LHCN-M2 (cell line): ENCODE measurements around the gene BIRC5. TPM values are rescaled to one million over a fixed set of nuclear protein-coding genes. Genes with fewer than 3 reads are reported as not detected.
"Not testable (repeated sequence)": the region's sequence is repeated elsewhere in the genome, so short reads cannot be mapped to it uniquely, and the experiment has no call there.

Experiments
- DNase-seq: peaks from one replicate; pipeline ENCODE4 v3.0.0-alpha.2; 2012; ENCODE audit warnings: low read depth
- total RNA-seq: library from RNA; depleted of rRNA; stranded (reverse); fragments of >200 nt; gene quantifications from 2 replicates; pipeline ENCODE4 v1.2.3, GENCODE V29; 2014

Gene BIRC5
- total RNA-seq, 1 experiment from 2014 or later: 192 TPM

DNA sequence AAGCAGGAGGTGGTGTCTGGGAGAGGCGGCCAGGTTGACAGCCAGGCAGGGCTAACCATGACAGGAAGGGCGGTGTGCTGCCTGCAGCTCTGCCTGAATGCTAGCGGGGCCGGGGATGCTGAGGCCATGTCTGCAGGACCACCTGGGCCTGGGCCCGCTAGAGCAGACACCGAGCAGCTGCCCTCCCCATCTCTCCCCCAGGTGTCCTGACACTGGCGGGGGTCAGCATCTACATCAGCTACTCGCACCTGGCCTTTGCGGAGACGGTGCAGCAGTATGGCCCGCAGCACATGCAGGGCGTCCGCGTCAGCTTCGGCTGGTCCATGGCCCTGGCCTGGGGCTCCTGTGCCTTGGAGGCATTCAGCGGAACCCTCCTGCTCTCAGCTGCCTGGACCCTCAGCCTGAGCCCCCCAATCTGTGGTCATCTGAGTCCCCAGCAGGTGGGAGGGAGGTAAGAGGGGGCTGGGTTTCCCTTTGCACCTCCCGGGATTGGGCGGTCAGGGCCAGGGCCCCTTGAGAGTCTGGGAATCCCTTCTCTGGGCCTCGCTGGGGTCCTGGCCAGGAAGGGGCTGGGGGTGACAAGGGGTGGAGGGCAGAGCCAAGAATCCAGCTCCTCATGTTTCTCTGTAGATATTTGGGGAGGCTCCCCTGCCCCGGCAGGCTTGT, 24.9 kb downstream of the BIRC5 start:
- no peak for DNase-seq

GRCh38 chr17:78239489-78239931, 25.5 kb downstream of the BIRC5 start:
- no peak for DNase-seq

DNA sequence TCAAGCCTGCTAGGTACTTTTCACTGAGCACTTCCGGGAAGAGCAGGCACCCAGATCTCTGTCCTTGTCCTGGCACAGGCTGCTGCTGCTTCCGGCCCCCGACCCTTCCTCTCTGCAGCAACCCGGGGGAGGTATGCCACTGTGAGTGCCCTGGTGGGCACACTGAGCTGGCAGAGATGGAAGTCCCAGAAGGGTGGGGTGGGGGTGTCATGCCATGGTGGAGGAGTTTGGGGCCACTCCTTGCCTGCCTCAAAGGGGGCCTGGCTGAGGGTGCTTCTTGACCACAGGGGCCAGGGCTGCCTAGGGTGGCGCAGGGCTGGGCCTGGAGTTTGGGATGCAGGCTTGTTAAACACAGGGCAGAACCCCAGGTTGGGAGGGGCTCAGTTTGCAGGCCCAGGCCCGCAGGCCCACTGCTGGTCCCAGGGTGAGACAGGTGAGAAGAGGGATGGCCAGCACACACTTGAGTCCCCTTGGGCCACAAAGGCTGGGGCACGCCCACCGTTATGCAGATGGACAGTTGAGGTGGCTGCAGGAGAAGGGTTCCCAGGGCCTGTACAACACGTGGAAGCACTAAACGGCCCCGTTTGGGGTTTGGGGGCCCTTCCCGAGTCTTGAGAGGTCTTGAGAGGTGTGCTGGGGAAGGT, 26.1 kb downstream of the BIRC5 start:
- DNase-seq: no peak

- no peak for DNase-seq
Observed at GRCh38 chr17:78240839-78241238, 26.8 kb downstream of the BIRC5 start.

DNA sequence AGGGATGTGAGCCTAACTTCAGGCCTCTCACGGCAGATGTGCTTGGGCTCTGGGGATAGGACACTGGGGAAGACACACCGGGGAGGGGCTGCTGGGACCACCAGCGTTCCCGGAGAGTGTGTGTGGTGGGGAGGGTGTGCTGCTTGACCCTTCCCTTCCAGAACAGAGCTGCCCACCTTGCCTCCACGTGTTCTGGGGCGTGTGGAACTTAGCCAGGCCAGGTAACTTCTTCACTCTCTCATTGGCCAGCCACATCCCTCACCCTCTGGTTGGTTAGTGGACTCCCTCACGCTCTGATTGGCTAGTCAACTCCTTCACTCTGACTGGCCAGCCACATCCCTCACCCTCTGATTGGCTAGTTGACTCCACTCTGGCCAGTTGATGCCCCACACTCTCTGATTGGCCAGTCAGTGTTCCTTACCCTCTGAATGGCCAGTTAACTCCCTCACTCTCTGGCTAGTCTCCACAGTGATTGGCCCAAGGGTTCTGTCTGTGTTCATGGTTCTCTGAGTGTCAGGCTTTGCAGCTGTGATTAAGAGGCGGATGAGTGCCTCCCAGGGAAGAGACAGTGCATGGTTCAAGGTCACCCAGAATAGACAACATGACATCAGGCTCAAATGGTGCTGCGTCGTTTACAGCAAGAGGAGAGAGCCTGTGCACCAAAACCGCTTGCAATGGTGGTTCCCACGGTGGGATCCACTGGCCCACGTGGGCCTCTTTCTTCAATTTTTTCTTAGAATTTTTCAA, 27.4 kb downstream of the BIRC5 start:
- peak; percentile 74 for DNase-seq

GRCh38 chr17:78242024-78242742, 28.1 kb downstream of the BIRC5 start:
- peak; percentile 19 for DNase-seq

- DNase-seq: no peak
Observed at GRCh38 chr17:78247304-78247703, 33.3 kb downstream of the BIRC5 start.

DNA sequence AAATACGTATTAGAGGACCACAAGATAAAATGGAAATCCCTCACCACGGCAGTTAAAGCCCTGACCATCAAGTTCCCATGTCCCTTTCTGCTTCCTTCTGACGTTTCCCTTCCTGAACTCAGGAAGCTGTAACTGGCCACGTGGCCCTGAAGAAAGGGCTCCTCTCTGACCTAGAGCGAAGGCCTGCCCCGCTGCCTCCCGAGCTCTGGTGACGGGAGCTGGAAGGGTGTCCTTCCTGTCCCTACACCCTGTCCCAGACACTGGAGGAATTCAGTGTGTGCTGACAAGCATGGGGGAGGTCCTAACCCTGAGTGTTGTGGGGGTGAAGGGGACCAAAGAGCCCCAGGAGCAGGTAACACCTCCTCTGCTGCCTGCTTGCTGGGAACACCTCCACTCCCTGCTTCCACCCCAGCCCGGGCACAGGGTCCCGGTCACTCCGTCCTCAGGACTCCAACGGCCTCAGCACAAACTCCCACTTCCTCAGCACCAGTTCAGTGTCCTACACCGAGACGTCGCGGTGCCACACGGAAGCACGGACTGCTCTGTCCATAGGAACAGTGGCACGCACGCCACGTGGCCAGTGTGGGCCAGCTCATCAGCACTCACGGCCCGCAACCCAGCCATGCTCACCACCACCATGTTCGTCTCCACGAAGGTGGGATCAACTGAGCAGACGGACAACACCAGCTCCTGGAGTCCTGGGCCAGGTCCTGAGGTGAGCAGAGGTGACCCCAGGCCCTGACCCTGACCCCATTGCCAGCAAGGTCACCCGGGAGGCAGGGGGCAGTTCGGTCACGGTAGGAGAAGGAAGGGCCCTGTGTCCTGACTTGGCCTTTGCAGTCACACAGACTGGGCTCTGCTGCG, 34.2 kb downstream of the BIRC5 start:
- no peak for DNase-seq

DNA sequence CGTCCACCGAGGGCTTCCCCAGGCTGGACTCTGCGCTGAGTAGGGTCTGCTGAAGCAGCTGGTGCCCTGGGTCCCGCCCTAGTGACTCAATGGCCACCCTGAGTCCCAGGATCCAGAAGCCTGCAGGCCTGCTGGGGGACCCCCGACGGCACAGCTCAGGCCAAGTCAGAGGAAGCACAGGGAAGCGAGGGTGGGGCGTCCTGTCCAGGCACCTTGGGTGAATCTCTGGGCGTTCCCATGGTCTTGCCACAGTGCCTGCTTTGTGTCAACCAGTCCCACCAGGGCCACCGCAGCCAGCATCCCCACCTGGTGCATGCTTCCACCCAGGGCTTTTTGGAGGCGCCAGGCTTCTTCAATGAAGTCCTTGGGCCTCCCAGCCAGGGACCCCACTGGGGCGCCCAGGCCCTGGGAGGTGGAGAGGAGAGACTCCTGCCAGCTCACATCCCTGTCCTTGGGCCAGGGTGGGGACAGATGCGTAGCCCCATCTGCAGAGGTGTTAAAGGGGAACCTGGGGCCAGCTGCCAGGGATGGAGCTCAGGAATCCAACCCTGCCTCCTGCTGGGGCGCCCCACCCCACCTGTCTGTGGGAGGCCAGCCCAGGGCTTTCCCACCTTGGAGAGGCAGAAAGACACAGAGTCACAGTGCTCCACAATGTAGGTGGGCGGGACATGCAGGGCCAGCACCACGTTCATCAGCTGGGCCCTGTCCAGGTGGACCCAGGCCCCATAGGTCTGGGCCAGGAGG, 35.2 kb downstream of the BIRC5 start:
- DNase-seq: no peak

DNA sequence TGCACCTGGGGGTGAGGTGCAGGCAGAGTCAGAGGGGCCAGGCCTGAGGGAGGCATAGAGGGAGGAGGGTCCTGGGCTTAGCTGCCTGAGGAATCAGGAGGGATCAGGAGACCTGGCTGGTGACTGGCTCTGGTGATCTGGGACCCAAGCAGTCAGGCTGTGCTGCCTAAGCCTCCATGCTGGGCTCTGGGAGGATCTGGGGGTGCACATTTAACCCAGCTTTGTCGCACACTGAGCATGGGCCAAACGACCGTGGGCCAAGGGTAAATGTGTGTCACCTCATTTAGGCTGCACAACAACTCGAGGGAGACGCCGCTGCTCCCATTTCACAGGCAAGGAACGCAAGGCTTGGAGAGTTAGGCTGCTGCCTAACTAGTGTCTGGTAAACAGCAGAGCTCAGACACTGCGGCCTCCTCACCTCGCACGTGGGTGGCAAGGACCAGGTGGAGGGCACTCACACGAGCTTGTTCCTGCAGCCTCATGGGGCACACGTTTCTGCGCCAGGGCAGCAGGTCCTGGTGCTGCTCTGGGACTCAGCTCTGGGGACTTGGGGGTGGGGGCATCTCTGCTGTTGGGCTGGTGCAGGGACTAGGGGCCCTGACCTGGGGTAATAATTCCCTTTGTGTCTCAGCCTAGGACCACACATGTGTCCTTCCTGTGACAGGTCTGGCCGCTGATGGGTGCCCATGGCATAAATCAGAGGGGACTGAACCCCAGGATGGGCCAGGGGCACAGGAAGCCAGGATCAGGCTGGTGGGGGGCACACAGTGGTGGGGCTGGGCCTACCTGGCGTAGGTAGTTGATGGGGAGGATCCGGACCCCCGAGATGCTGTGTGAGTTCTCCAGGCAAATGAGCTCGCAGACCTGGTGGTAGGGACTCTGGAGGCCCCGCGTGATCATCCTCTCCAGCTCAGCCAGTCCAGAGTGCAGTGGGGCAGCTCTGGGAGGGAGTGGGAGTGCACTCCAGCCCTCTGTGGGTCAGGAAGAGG, 36.1 kb downstream of the BIRC5 start:
- no peak for DNase-seq

DNA sequence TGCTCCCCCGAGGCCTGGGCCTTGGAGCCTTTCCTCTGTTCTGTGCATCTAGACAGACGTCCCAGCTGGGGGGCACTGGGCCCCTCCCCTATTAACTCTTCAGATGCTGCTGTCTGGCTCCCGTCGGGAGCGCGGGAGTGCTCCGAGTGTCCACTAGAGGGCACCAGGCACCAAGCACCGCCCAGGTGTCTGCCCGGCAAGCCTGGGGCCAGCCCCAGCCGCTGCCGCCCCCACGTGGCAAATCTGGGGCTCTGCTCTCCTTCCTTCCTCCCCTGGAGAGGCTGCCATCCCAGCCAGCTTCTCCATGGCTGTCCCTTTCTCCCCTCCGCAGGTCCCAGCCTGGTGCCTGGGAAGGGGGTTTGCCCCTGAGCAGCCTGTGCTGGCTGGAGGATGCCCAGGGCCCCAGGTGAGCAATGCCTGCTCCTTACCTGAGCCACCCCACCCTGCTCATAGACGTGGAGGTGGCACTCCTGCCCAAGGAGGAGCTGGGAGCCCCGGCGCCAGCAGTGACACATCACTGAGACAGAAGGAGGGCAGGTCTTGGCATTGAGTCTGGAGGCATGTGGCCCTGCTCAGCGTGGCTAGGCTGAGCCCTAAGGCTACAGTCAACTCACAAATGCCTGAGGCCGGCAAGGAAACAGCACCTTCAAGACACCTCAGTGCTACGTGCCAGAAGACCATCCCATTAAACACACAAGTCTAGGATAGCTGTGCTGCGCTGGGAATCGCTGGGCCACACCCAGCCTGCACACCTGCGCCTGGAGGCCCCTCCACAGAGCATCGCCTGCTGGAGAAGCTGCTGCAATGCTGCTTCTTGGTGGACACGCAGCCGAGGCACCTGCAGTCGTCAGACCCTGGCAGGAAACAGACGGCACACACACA, 37.1 kb downstream of the BIRC5 start:
- DNase-seq: peak; percentile 67

DNA sequence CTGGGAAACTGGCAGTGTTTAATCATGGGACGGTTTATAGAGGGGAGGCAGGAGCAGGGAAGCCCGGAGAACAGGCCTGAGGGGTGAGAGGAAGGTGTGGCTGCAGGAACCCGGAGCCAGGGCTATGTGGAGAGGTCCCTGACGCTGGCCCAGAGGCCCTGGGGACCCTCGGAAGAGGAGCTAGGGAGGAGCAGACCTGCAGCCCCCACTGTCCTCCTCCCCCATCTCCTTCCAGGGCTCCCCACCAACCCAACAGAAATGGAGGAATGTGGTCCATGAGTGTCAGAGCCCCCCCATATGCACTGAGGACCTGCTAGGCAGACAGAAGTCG, 37.7 kb downstream of the BIRC5 start:
- no peak for DNase-seq

DNA sequence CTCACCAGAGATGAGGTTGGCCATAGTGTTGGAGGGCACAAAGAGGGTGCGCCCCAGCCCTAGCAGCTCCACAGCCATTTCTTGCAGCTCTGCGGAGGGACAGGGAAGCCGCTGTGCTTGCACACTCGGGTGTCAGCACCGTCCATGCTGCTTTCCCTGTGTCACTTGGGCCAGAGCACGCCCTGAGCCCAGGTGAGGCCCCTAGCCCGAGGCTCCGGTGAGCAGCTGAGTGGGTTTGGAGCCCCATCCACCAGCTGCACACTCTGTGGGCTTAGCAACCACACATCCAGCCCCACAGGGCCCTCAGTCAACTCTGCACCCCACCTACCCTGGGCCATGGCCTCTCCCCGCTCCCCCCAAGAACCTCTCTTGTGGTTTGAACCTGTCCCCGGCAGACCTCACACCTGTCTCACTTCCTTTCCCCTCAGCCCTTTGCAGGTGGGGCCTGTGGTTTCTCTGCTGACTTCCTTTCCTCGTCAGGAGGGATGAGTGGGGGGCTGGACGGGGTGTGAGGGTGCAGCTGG, 38.1 kb downstream of the BIRC5 start:
- no peak for DNase-seq

DNA sequence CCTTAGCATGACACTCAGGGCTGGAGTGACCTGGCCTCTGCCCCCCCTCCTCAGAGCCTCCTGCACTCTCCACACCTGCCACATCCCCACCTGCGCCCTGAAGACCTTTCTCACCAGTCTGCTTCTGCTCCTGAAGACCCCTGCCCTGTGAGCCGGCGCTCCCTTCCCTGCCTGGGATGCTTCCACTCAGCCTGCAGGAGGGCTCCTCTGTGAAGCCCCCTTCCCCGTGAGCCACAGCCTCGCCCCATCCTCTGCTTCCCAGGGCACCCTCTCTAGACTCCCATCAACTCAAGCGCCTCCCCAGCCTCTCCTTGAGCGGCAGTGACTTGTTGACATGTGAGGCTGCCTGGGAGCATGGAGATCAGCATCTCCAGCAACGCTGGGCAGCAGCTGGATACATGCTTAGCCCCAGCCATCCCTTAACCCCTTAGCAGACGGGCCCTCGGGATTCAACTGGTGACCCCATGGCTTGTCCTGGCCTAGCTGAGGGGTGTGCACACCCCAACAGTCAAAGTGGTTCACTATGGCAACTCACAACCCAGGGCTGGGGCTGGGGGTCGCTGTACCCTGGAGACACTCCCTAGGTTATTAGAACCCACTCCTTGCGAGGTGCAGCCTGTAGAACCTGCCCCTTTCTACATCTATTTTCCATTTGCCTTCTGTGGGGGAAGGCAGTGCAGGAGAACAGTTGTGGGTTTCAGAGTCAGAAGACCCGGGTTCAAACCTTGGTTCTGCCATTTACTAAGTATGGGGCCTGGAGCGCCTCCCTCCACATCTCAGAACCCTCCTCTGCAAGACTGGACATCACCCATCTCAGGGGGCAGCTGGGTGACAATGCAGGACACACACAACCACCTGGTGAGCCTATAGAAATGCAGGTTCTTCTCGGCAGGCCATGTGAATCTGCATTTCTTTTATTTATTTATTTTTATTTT, 38.9 kb downstream of the BIRC5 start:
- DNase-seq: no peak

GRCh38 chr17:78253636-78253945, 39.5 kb downstream of the BIRC5 start:
- DNase-seq: not testable (repeated sequence)

DNA sequence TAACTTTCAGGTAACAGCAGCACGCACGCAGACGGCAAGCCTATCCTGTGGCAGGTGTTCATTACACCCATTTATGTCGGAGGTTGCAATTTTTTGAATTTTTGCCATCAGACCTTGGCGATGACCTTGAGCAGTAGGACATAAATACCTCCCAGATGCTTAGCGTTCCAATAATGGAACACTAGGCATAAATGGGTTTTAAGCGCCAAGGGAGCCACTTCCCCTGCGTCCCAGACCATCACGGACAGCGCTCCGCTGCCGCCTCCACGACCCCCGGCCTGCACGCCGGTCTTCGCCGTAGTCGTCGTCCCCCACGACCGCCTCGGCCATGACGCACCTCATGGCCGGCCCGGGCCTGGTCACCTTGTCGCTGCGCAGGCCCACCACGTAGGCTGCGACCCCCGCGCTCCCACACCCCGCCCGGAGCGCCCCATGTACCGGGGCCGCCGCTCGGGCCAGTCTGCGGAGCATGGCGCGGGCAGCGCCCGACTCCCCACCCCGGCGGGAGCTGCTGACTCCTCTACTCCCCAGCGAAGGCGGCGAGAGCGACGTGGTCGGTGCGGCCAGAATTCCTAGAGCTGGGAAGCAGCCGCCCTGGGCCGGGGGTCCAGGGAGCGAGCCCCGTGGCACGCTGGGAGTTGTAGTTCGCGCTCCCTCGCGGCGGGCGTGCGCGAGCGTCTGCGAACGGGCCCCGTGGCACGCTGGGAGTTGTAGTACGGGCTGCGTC, 40.1 kb downstream of the BIRC5 start:
- DNase-seq: peak; percentile 71
